ENCODE data around the gene COL2A1.

The COL2A1 gene

DNA sequence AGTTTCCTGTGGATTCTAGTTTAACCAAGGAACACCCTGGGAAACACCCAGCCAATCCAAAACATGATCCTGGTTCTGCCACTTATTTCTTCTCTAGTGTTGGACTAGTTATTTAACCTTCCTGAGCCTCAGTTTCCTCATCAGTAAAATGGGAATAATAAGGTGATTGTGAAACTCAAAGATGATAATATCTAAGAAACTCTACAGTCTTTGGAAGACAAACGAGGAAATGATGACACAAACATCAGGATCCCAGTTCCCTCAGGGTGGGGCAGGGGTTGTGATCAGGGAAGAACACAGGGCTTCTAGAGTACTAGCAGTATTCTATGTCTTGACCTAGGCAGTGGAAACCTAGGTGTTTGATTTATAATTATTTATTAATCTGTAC, 58.9 kb downstream of the COL2A1 start:
- DNase-seq (ENCODE audit: low spot score) = peak; percentile 22

DNA sequence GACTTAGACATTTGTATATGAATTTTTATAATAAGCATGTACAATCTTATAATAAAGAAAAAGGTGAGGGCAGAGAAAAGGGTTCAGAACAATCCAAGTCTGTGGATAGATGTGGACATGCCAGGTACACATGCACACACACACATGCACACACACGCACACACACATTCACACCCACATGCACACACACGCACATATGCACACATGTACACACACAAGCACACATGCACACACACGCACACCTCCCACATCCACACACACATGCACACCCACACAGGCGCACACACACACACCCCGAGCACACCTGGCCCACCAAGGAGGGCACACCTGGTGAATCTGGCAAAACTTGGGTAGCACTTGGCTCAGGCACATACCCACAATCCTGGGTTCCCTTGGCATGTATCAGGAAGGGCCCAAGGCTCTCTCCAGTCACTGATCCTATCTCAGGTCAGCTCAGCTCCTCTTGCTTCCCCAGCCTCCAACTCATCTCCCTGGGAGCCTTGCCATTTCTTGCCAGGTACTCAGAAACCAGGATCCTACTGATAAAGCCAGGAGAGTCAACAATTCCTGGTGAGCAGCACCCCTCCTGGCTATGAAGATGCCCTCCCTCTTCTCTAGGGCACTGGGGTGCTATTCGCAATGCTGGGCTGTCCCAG, 59.5 kb downstream of the COL2A1 start:
- no peak for DNase-seq (ENCODE audit: low spot score)

DNA sequence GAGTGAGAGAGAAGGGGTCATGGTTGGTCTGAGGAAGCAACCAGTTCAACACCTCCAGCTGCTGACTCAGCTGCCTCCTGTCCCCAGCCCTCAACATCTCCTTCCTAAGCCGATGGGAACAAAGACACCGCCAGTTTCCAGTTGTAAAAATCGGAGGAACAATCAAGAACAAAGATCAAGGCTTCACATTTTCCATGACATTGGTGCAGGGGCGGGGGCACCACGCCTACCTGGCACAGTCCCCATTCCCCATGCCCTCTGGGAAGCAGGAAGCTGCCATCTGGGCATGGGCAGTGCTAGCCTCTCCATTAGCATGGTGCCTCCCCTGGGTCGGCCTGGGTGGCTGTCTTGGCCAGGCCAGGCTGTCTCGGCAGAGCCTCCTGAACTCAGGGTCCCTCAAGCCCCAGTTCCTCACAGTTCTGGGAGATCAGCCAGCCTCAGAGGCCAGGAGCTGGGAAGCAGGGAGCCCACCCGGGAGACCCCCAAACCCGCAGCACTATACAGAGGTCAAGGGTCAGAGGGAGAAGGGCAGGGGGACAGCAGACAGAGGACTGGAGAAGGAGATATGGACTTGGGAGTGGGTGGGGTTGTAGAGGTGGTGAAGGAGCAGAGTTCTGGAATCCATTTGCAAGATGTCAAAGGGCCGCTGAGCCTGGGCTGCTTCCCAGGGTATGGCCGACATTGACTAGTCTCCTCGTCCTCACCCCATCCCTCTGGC, 60.5 kb downstream of the COL2A1 start:
- DNase-seq (ENCODE audit: low spot score) = peak; percentile 13

DNA sequence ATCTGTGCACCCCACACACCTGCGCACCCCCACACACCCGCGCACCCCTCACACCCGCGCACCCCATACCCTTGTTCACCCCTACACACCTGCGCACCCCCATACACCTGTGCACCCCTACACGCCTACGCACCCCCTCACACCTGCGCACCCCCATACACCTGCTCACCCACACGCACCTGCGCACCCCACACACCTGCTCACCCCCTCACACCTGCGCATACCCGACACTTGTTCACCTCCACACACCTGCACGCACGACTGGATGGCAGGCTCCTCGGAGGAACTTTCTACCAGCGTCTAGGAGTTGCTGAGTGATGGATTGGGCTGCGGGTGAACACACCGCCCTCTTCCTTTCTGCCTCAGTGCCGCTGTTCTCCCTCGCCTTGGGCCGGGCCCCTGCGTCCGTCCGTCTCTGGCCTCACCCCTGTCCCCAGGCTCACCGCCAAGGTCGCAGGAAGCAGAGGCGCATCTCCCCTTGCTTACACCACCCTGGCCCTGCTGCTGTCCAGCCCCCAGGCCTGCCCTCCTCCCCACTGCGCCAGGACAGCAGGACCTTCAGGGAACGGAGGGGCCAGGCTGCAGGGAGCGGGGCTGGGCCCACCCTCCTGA, 61.6 kb downstream of the COL2A1 start:
- peak; percentile 18 for DNase-seq (ENCODE audit: low spot score)

DNA sequence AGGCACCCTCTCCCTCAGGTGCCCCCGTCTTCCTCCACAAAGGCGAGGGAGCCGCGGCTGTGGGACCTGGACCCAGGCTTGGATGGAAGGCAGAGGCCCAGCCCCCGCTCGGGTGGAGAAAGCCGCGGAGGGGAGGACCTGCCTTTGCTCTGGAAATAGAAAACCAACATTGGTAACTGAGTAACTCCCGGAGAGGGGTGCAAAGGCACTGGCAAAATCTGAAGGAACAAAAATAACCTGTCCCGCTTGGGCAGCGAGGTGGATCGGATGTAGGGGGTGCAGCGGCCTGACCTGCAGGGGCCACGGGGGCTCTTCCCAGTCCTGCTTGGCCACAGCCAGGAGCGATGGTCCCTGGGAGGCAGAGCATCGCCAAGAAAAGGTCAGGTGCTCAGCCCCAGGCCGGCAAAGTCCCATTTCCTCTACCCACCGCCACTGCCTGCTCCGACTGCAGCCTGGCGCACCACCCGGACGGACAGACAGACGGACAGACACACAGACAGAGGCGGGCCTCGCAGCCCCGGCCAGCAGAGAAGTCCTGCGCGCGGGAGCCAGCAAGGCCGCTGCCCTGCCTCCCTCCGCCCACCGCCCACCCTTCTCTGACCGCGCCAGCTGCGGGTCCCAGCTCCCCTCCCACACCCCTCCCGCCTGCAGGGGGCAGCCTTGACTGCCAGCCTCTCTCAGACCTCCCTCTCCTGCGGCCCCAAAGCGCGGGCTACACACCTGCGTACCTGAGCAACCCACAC, 62.2 kb downstream of the COL2A1 start:
- peak; percentile 62 for DNase-seq (ENCODE audit: low spot score)

DNA sequence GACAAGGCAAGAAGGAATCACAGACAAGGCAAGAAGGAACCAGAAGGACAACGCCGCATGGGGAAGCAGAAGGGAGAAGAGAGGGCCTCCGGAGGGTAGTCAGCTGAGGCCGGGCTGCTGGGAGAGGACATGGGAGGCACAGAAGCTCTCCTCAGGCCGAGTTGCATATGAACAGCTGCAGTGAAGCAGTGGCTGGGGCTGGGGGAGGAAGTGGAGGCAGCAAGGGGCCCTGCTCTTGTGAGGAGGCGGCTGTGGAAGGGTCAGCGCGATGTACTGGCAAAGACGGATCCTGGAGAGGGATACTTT, 62.8 kb downstream of the COL2A1 start:
- DNase-seq (ENCODE audit: low spot score) = no peak

DNA sequence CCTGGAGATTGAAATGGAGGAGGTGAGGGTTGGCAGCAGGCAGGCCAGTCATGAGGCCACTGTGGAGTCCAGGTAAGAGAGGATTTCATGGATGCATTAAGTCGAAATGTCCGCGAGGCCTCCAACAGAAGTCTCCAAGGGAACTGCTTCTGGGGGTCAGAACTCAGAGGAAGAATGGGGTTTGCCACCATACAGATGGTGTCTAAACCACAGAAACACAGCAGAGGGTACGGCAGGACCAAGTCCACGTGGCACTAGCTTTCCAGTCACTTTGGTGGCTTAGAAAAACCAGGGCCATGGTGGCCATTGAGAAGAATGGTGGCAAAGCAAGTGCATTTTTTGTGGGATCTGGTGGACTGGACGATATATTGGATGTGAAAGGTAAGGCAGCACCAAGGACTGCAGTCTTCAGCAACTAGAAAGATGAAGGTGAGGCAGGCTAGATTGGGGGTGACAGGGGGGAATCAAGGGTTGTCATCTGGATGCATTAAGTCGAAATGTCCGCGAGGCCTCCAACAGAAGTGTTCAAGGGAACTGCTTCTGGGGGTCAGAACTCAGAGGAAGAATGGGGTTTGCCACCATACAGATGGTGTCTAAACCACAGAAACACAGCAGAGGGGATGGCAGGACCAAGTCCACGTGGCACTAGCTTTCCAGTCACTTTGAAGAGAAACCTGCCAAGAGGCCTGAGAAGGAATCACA, 63.4 kb downstream of the COL2A1 start:
- DNase-seq (ENCODE audit: low spot score) = no peak

DNA sequence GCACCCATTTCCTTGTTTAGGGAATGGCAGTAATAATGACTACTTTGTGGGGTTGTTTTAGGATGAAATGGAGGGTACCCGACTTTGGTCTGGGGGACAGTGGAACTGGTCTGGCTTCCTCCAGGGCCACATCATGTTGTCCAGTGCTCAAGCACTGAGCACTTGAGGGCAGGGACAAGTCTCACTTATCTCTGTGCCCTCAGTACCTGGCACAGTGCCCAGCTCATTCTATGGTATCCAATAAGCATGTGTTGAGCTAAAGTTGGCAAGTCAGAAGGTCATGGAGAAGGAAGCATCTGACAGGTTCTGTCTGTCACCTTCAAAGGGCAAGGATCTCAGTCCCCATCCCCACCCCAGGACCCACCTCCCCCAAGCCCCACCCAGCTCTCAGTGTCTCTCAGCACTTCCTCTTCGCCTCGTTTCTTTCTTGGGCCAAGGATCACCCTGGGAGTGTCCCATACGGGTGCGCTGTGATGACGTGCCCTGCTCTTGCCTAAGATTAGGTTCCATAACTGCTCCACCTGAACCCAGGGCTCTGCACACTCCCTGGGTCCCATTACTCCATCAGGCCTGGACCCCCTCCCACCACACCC, 65.2 kb downstream of the COL2A1 start:
- DNase-seq (ENCODE audit: low spot score) = no peak

DNA sequence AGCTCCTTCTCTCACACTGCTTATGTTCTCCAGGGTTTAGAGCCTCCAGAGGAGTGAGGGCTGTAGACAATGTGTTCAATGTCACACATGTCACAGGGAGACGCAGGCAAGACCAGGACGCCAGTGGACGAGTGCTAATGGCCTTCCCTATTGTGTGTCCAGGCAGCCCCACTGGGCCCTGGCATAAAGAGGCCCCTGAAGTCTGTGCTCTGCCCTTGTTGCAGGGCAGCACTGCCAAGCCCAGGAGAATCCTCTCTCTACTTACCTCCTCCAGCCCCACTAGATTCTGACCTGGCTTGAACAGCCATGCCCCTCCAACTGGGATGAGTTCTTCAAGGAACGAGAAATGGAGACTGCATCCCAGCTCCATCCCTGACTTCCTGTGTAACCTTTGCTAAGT, 65.7 kb downstream of the COL2A1 start:
- no peak for DNase-seq (ENCODE audit: low spot score)

DNA sequence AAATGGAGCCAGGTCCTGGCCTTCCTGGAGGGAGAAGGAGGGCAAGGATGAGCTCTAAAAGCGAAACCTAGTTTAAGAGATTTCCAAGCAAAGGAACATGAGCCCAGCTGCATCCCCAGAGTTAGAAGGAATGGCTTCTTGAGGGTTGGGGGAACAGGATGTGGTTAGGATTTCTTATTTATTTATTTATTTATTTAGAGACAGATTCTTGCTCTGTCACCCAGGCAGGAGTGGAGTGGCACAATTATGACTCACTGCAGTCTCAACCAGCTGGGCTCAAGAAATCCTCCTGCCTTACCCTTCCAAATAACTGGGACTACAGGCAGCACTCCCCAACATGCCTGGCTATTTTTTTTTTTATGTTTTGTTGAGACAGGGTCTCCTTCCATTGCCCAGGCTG, 66.2 kb downstream of the COL2A1 start:
- DNase-seq (ENCODE audit: low spot score) = peak; percentile 76

DNA sequence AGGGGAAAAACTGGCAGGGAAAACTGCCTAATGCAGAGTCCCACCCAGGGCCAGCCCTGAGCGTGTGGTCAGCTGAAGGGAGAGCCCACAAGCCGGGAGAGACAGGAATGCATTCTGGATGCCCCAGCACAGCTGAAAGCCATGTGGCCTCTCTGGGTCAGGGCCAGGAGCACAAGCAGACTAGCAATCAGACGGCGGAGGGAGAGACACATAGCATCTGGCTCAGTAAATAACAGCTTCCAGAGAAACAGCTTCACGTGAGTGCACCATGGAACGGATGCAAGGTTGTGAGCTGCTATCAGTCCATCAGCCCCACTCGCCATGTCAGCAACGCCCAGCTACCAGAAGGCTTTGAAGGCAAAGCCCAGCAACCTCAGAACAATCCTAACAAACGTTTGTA, 69.1 kb downstream of the COL2A1 start:
- DNase-seq (ENCODE audit: low spot score) = no peak

DNA sequence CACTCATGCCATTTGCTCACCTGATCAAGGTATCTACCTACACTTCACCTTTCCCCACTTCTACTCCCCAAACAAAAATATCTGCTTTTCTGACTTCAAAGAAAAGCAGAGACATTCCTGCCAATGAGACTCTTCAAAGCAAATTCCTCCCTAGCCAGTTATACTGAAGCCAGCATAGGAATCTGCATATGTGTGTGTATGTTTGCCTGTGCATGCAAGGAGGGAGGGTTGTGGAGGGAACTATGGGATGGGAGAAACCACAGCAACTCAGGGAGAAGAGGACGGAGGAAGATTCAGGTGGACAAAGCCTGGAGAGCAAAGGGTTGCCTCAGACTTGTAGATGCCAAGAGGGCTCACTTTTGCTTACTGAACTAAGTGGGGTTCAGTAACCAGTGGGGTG, 73.1 kb downstream of the COL2A1 start:
- DNase-seq (ENCODE audit: low spot score) = no peak

DNA sequence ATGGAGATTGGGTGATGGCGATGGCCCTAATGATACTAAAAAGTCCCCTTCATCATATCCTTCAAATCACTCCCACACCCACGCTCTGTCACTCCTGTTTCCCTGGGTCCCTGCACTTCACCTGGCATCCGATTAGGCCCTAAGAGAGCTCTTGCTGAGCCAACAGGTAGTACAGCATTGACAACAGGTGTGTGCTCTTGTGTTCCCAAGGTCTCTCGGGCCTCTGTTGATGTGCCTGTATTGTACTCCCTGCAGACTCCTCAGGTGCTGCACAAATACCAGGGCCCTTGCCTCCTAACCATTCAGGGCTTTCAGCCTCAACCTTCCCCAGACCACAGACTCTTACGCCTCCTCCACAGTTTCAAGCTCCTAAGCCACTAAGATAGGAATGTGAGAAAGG, 73.6 kb downstream of the COL2A1 start:
- DNase-seq (ENCODE audit: low spot score) = no peak

DNA sequence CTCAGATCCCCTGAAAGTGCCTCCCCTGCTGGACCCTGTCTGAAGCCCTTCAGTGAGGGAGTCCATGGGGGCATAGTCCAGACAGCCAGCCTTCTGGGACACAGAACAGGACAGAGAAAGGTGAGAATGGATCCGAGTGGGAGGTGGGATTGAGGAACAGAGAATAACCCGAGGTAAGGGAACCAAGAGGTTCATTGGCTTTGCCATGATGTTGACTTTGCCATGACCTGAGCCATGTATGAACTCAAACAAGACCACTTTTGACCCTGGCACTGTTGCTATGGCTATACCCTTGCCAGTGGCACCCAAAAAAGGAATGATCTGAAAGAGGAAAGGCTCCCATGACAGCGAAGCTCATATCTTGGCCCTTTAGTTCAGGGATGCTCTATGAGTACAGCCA, 76.9 kb downstream of the COL2A1 start:
- DNase-seq (ENCODE audit: low spot score) = no peak
